Gastroesophageal sphincter (tissue), 3 donors: Measurements from ENCODE around the gene SPACDR.

Source experiments
- CTCF ChIP-seq, 4 experiments: fragments of 200-600 bp in 2 of 4; fragments of 450-650 bp in 2 of 4; sonication (generic) in 1 of 4; IDR thresholded peaks; one replicate each; pipeline ENCODE4 v1.5.1; 2017 to 2019; ENCODE audit warnings: antibody characterized with exemption in 4 of 4, mild to moderate bottlenecking in 2 of 4, moderate library complexity in 2 of 4
- EP300 ChIP-seq: sonication (generic); formaldehyde crosslinking; IDR thresholded peaks from one replicate; pipeline ENCODE4 v1.6.1; 2017; ENCODE audit warnings: antibody characterized with exemption, mild to moderate bottlenecking
- POLR2A ChIP-seq, 2 donors: fragments of 450-650 bp; IDR thresholded peaks; one replicate each; pipeline ENCODE4 v1.6.1; 2017; ENCODE audit warnings: antibody characterized with exemption in 2 of 2, mild to moderate bottlenecking in 2 of 2, moderate library complexity in 1 of 2

- TF ChIP-seq CTCF (IDR thresholded peaks at IDR 0.05): no peak
- TF ChIP-seq POLR2A (IDR thresholded peaks at IDR 0.05): peak in 1 of 2 donors; percentile 14
- no peak for TF ChIP-seq EP300
Measured at GRCh38 chr7:100429637-100430492, 34.2 kb downstream of the SPACDR start, which contains the start of gene MEPCE.
